SK-N-SH (cell line): ENCODE results near the gene PCP2. TPM values are rescaled to one million over a fixed set of nuclear protein-coding genes. Genes with fewer than 3 reads are reported as not detected.

Experiments used
- CTCF ChIA-PET: fragments of 300-600, 350-600 bp; formaldehyde crosslinking; extraction: SDS; loops from one replicate; lab custom pipeline; 2021; lab: Yijun Ruan, JAX
- POLR2A ChIA-PET: fragments of 350-600 bp; sonication (Branson Sonifier 250); formaldehyde crosslinking; extraction: SDS; loops from one replicate; lab custom pipeline; 2020; ENCODE audit warnings: antibody characterized with exemption, inconsistent platforms; lab: Yijun Ruan, JAX
- DNase-seq: peaks from one replicate; pipeline ENCODE4 v3.0.0; 2012
- H2AFZ ChIP-seq: fragments of 200-600 bp; sonication (generic); 2 replicates; pipeline ENCODE4 v1.8.1; 2016; ENCODE audit warnings: antibody characterized with exemption, mild to moderate bottlenecking, low read depth
- H3F3A ChIP-seq: fragments of 200-600 bp; sonication (generic); replicated peaks from 2 replicates; pipeline ENCODE3; 2016; ENCODE audit warnings: antibody characterized with exemption, mild to moderate bottlenecking; ENCODE audit not compliant: insufficient read depth
- H3K27ac ChIP-seq, 2 experiments: fragments of 200-500 bp in 1 of 2; fragments of 200-600 bp in 1 of 2; sonication (Bioruptor generic) in 1 of 2; sonication (generic), shearing (Covaris generic) in 1 of 2; 2 replicates each; pipeline versions ENCODE4 v1.5.1 to v1.6.1; 2014 to 2016; ENCODE audit warnings: low read depth in 2 of 2, inconsistent platforms in 1 of 2, low read length in 1 of 2, mild to moderate bottlenecking in 1 of 2, mixed read lengths in 1 of 2
- H3K27me3 ChIP-seq: fragments of 200-600 bp; sonication (generic), shearing (Covaris generic); 2 replicates; pipeline ENCODE4 v1.6.1; 2016; ENCODE audit warnings: mixed run types; ENCODE audit not compliant: insufficient read depth
- H3K36me3 ChIP-seq, 2 experiments: fragments of 200-500 bp in 1 of 2; fragments of 200-600 bp in 1 of 2; sonication (Bioruptor generic) in 1 of 2; sonication (generic) in 1 of 2; replicated peaks in 1 of 2; 2 replicates each; pipeline versions ENCODE3 to v1.5.1; 2014 to 2016; ENCODE audit warnings: low read length in 1 of 2, mild to moderate bottlenecking in 1 of 2; ENCODE audit not compliant: insufficient read depth in 2 of 2, control insufficient read depth in 1 of 2
- H3K4me1 ChIP-seq, 2 experiments: fragments of 200-500 bp in 1 of 2; fragments of 200-600 bp in 1 of 2; sonication (Bioruptor generic) in 1 of 2; sonication (generic), shearing (Covaris generic) in 1 of 2; 2 replicates each; pipeline versions ENCODE4 v1.5.1 to v1.6.1; 2014 to 2016; ENCODE audit warnings: low read depth in 1 of 2, low read length in 1 of 2, mixed run types in 1 of 2; ENCODE audit not compliant: insufficient read depth in 2 of 2, control insufficient read depth in 1 of 2
- H3K4me2 ChIP-seq: fragments of 200-600 bp; sonication (generic), shearing (Covaris generic); 2 replicates; pipeline ENCODE4 v1.6.1; 2017; ENCODE audit warnings: mixed run types
- H3K4me3 ChIP-seq, 2 experiments: fragments of 200-500 bp in 1 of 2; fragments of 200-600 bp in 1 of 2; sonication (Bioruptor generic) in 1 of 2; sonication (generic), shearing (Covaris generic) in 1 of 2; 2 replicates each; pipeline versions ENCODE4 v1.5.1 to v1.8.1; 2014 to 2016; ENCODE audit warnings: low read depth in 2 of 2, inconsistent platforms in 1 of 2, low read length in 1 of 2, mild to moderate bottlenecking in 1 of 2, mixed read lengths in 1 of 2, moderate library complexity in 1 of 2
- H3K79me2 ChIP-seq: fragments of 200-600 bp; sonication (generic); 2 replicates; pipeline ENCODE4 v1.8.1; 2017; ENCODE audit warnings: mild to moderate bottlenecking; ENCODE audit not compliant: insufficient read depth
- H3K9ac ChIP-seq: fragments of 200-600 bp; sonication (generic); 2 replicates; pipeline ENCODE4 v1.6.1; 2017; ENCODE audit warnings: mixed run types
- H3K9me2 ChIP-seq: fragments of 200-600 bp; sonication (generic); 2 replicates; pipeline ENCODE4 v1.6.1; 2017; ENCODE audit warnings: mixed run types
- H3K9me3 ChIP-seq: fragments of 200-600 bp; sonication (generic); 2 replicates; pipeline ENCODE4 v1.6.1; 2017; ENCODE audit warnings: mixed run types, mild to moderate bottlenecking, moderate library complexity
- H4K20me1 ChIP-seq: fragments of 200-600 bp; sonication (generic); 2 replicates; pipeline ENCODE4 v1.6.1; 2017; ENCODE audit warnings: mild to moderate bottlenecking, mixed run types; ENCODE audit not compliant: insufficient read depth
- CHD2 ChIP-seq: fragments of 150-350 bp; IDR thresholded peaks from 2 replicates; pipeline ENCODE4 v1.6.1; 2018; ENCODE audit warnings: low read length; ENCODE audit not compliant: partially characterized antibody
- EP300 ChIP-seq, 2 experiments: IDR thresholded peaks; 2 replicates each; pipeline versions ENCODE4 v1.4.0 to v1.6.1; 2012; ENCODE audit warnings: borderline replicate concordance in 1 of 2, low read depth in 1 of 2, low read length in 1 of 2
- FOSL2 ChIP-seq: IDR thresholded peaks from 2 replicates; pipeline ENCODE4 v1.4.0; 2012; ENCODE audit warnings: low read depth, mild to moderate bottlenecking, moderate library complexity, borderline replicate concordance
- FOXJ3 ChIP-seq: sonication (generic); formaldehyde crosslinking; IDR thresholded peaks from 2 replicates; pipeline ENCODE4 v1.5.1; 2020; ENCODE audit warnings: mild to moderate bottlenecking, missing genetic modification reagents
- FOXM1 ChIP-seq: IDR thresholded peaks from 2 replicates; pipeline ENCODE4 v1.4.0; 2012; ENCODE audit warnings: low read depth, mild to moderate bottlenecking
- GATA2 ChIP-seq: sonication (generic); formaldehyde crosslinking; IDR thresholded peaks from 2 replicates; pipeline ENCODE4 v1.5.0; 2020; ENCODE audit warnings: mild to moderate bottlenecking, missing genetic modification reagents
- JUND ChIP-seq: IDR thresholded peaks from 2 replicates; pipeline ENCODE4 v1.4.0; 2012
- MAX ChIP-seq: IDR thresholded peaks from 2 replicates; pipeline ENCODE4 v1.4.0; 2012; ENCODE audit warnings: low read depth
- MEF2A ChIP-seq: IDR thresholded peaks from 2 replicates; pipeline ENCODE4 v1.4.0; 2012; ENCODE audit warnings: low read depth, borderline replicate concordance
- MXI1 ChIP-seq: IDR thresholded peaks from 2 replicates; pipeline ENCODE4 v1.6.1; 2012; ENCODE audit warnings: mild to moderate bottlenecking, low read depth, low read length, improper control_type of control experiment
- NFIC ChIP-seq: IDR thresholded peaks from 2 replicates; pipeline ENCODE4 v1.4.0; 2012; ENCODE audit warnings: borderline replicate concordance
- NRF1 ChIP-seq: IDR thresholded peaks from 2 replicates; pipeline ENCODE4 v1.6.1; 2012; ENCODE audit warnings: low read depth, mild to moderate bottlenecking, low read length
- PBX3 ChIP-seq: IDR thresholded peaks from 2 replicates; pipeline ENCODE4; 2012
- POLR2AphosphoS5 ChIP-seq: IDR thresholded peaks from 2 replicates; pipeline ENCODE4 v1.6.1; 2012; ENCODE audit warnings: low read depth, low read length
- RAD21 ChIP-seq: IDR thresholded peaks from 2 replicates; pipeline ENCODE4 v1.6.1; 2012; ENCODE audit warnings: mild to moderate bottlenecking, low read length
- RFX5 ChIP-seq: IDR thresholded peaks from 2 replicates; pipeline ENCODE4 v1.6.1; 2012; ENCODE audit warnings: mild to moderate bottlenecking, improper control_type of control experiment, low read length
- SIN3A ChIP-seq: IDR thresholded peaks from 2 replicates; pipeline ENCODE4 v1.6.1; 2012; ENCODE audit warnings: low read depth, mild to moderate bottlenecking, low read length, moderate library complexity, borderline replicate concordance
- SMC3 ChIP-seq: IDR thresholded peaks from 2 replicates; pipeline ENCODE4 v1.6.1; 2012; ENCODE audit warnings: low read depth, low read length, improper control_type of control experiment
- TAF1 ChIP-seq: IDR thresholded peaks from 2 replicates; pipeline ENCODE4 v1.6.1; 2012; ENCODE audit warnings: low read depth, mild to moderate bottlenecking, low read length, moderate library complexity, borderline replicate concordance
- TCF12 ChIP-seq: IDR thresholded peaks from 2 replicates; pipeline ENCODE4 v1.4.0; 2012
- YY1 ChIP-seq: IDR thresholded peaks from 2 replicates; pipeline ENCODE4 v1.4.0; 2012; ENCODE audit warnings: low read depth, mild to moderate bottlenecking
- ZBTB33 ChIP-seq: IDR thresholded peaks from 2 replicates; pipeline ENCODE4 v1.4.0; 2012; ENCODE audit warnings: low read depth, borderline replicate concordance
- WGBS: methylation state at CpG from one replicate; pipeline ENCODE4 v1.1.6; 2017; ENCODE audit warnings: low lambda C conversion rate; 5-methylcytosine and 5-hydroxymethylcytosine counted together
- polyA plus RNA-seq, 3 experiments: library from polyadenylated mRNA; depleted of rRNA; stranded (reverse); fragments of >200 nt; gene quantifications; 2 replicates each; pipeline ENCODE4 v1.2.3, GENCODE V29; 2012

Gene PCP2
- polyA plus RNA-seq, 1 of the 3 experiments (the other 2 are of a cell fraction): not detected

GRCh38 chr19:7618771-7619510 is 14.6 kb downstream of the PCP2 start:
- TF ChIP-seq MEF2A (no peak), POLR2AphosphoS5 (peak; percentile 4; the same call in 1 of the 2 replicates), FOXJ3 (CRISPR knock-in tag) (peak; percentile 46; the same call in 1 of the 2 replicates), JUND (no peak), MXI1 (peak; percentile 55; the same call in 1 of the 2 replicates), EP300 (IDR thresholded peaks at IDR 0.05; ENCODE audit: borderline replicate concordance in 1 of 2, low read depth in 1 of 2, low read length in 1 of 2) (peak in 1 of 2 experiments; percentile 51; a peak in 2 of 4 replicates), RFX5 (no peak), FOSL2 (no peak), GATA2 (CRISPR knock-in tag) (peak; percentile 51), PBX3 (no peak), FOXM1 (no peak)
- H3K27me3 ChIP-seq: no peaks in the 10 kb centered on the region
- no peak overlapping the region for H3K9ac ChIP-seq
- CTCF ChIA-PET: interaction anchor here (0.6 to 4.1 kb wide), 10 partner anchors 12 to 519 kb away, joined by 3 to 40 read pairs (median 4); partner anchors contain the start of genes CAMSAP3, PET100, TRAPPC5 and XAB2
- peaks cover 3 to 40% of the 10 kb centered on the region in 2 experiments for H3K36me3 ChIP-seq
- H2AFZ ChIP-seq: no peak overlapping the region
- peak overlapping the region in 1 of 2 experiments; percentile 98; a peak in 2 of 4 replicates for H3K27ac ChIP-seq
- H3K9me2 ChIP-seq: no peaks in the 10 kb centered on the region
- H3F3A ChIP-seq: peaks cover 4% of the 10 kb centered on the region
- WGBS: 66% methylated on average over 12 of the region's 21 CpGs
- no peak overlapping the region for H3K4me2 ChIP-seq
- DNase-seq: peak; percentile 87
- no peaks in the 10 kb centered on the region for H4K20me1 ChIP-seq
- POLR2A ChIA-PET: interaction anchor here (0.5 to 2.6 kb wide), 8 partner anchors 8 to 1295 kb away, joined by 3 to 16 read pairs (median 4); partner anchors contain the start of genes CAMSAP3, PCP2, PET100 and XAB2
- no peaks in the 10 kb centered on the region for H3K9me3 ChIP-seq
- H3K4me1 ChIP-seq: peaks cover 0 to 42% of the 10 kb centered on the region in 2 experiments; a peak in 1 of 4 replicates
- no peaks in the 10 kb centered on the region for H3K79me2 ChIP-seq
- H3K4me3 ChIP-seq: no peak overlapping the region

- H3K27ac ChIP-seq: peak overlapping the region in 1 of 2 experiments; percentile 98; a peak in 2 of 4 replicates
- 53% methylated on average over 4 of the region's 4 CpGs for WGBS
- peaks cover 4% of the 10 kb centered on the region for H3F3A ChIP-seq
- peaks cover 3 to 36% of the 10 kb centered on the region in 2 experiments for H3K36me3 ChIP-seq
- no peaks in the 10 kb centered on the region for H4K20me1 ChIP-seq
- no peaks in the 10 kb centered on the region for H3K27me3 ChIP-seq
- no peak overlapping the region for H3K9ac ChIP-seq
- ChIA-PET POLR2A (interaction anchor here (0.5 to 2.6 kb wide), 8 partner anchors 9 to 1294 kb away, joined by 3 to 16 read pairs (median 4); partner anchors contain the start of genes CAMSAP3, PCP2, PET100 and XAB2), CTCF (interaction anchor here (0.7 to 4.1 kb wide), 9 partner anchors 12 to 264 kb away, joined by 3 to 40 read pairs (median 5); partner anchors contain the start of genes CAMSAP3, PET100, TRAPPC5 and XAB2)
- H3K79me2 ChIP-seq: no peaks in the 10 kb centered on the region
- H2AFZ ChIP-seq: no peak overlapping the region
- H3K4me1 ChIP-seq: peaks cover 0 to 42% of the 10 kb centered on the region in 2 experiments; a peak in 1 of 4 replicates
- H3K9me2 ChIP-seq: no peaks in the 10 kb centered on the region
- DNase-seq: peak; percentile 91
- no peak overlapping the region for H3K4me3 ChIP-seq
- no peaks in the 10 kb centered on the region for H3K9me3 ChIP-seq
- no peak overlapping the region for H3K4me2 ChIP-seq
- TF ChIP-seq NRF1 (no peak), FOXJ3 (CRISPR knock-in tag) (no peak), MAX (no peak), SIN3A (no peak), GATA2 (CRISPR knock-in tag) (peak; percentile 66), POLR2AphosphoS5 (peak; percentile 10; the same call in 1 of the 2 replicates), TCF12 (no peak), RAD21 (peak; percentile 11; the same call in 1 of the 2 replicates), CHD2 (peak; percentile 16), YY1 (no peak), TAF1 (no peak), ZBTB33 (no peak), EP300 (IDR thresholded peaks at IDR 0.05; ENCODE audit: borderline replicate concordance in 1 of 2, low read depth in 1 of 2, low read length in 1 of 2) (0 out of 4 replicates have a peak, but pooled peaks of 1 of the 2 experiments have one; percentile 35), FOXM1 (no peak), NFIC (peak; percentile 69), SMC3 (no peak)
- TF ChIP-seq, all 33 proteins: peak for 6
These were observed 15.2 kb downstream of the PCP2 start for GRCh38 chr19:7618348-7618747.
